HepG2 (cell line): Measurements from ENCODE around the gene NSD1. TPM values are rescaled to one million over a fixed set of nuclear protein-coding genes. Genes with fewer than 3 reads are reported as not detected.
A peak's percentile ranks its signal among the peaks of the same experiment; 100 is the strongest.

Source experiments
- DRAP1 ChIP-seq: IDR thresholded peaks from 2 replicates; pipeline ENCODE4 v1.6.1; 2016; ENCODE audit warnings: missing genetic modification reagents, missing compliant biosample characterization
- HDAC2 ChIP-seq: sonication (generic); formaldehyde crosslinking; IDR thresholded peaks from 2 replicates; pipeline ENCODE4 v1.4.0; 2020; ENCODE audit warnings: missing genetic modification reagents
- KAT7 ChIP-seq: IDR thresholded peaks from 2 replicates; pipeline ENCODE4 v1.6.1; 2018; ENCODE audit warnings: borderline replicate concordance, missing compliant biosample characterization
- PLSCR1 ChIP-seq: sonication (generic); formaldehyde crosslinking; IDR thresholded peaks from 2 replicates; pipeline ENCODE4 v1.5.0; 2020; ENCODE audit warnings: missing genetic modification reagents, mild to moderate bottlenecking, borderline replicate concordance
- SCMH1 ChIP-seq: sonication (generic); formaldehyde crosslinking; IDR thresholded peaks from 2 replicates; pipeline ENCODE4 v1.9.0; 2021; ENCODE audit warnings: missing genetic modification reagents, mild to moderate bottlenecking, borderline replicate concordance
- STAG1 ChIP-seq: sonication (generic); formaldehyde crosslinking; IDR thresholded peaks from 2 replicates; pipeline ENCODE4 v1.4.0; 2020; ENCODE audit warnings: missing genetic modification reagents
- XRCC5 ChIP-seq: fragments of 200-400 bp; formaldehyde crosslinking; optimal IDR thresholded peaks from 2 replicates; pipeline ENCODE3; 2017; ENCODE audit warnings: mild to moderate bottlenecking, low read length
- ZFP91 ChIP-seq: sonication (generic); formaldehyde crosslinking; IDR thresholded peaks from 2 replicates; pipeline ENCODE4 v1.9.0; 2022; ENCODE audit warnings: missing genetic modification reagents, mild to moderate bottlenecking, borderline replicate concordance
- ZNF615 ChIP-seq: sonication (generic); formaldehyde crosslinking; IDR thresholded peaks from 2 replicates; pipeline ENCODE4 v1.5.0; 2020; ENCODE audit warnings: mild to moderate bottlenecking, missing genetic modification reagents, borderline replicate concordance
- ZNF761 ChIP-seq: sonication (generic); formaldehyde crosslinking; conservative IDR thresholded peaks from 2 replicates; pipeline ENCODE4 v1.4.0; 2020; ENCODE audit warnings: mild to moderate bottlenecking, missing genetic modification reagents
- ZNF776 ChIP-seq: sonication (generic); formaldehyde crosslinking; IDR thresholded peaks from 2 replicates; pipeline ENCODE4 v1.4.0; 2020; ENCODE audit warnings: mild to moderate bottlenecking, missing genetic modification reagents
- ZNF83 ChIP-seq: sonication (generic); formaldehyde crosslinking; IDR thresholded peaks from 2 replicates; pipeline ENCODE4 v1.4.0; 2020; ENCODE audit warnings: missing genetic modification reagents, mild to moderate bottlenecking, borderline replicate concordance
- polyA plus RNA-seq, 8 experiments: library from polyadenylated mRNA; depleted of rRNA in 3 of 8; stranded (reverse) in 7 of 8; unstranded in 1 of 8; fragments of >200 nt; fragmentation: Illumina TruSeq in 4 of 8; extraction: Trizol in 4 of 8; gene quantifications; 2 replicates each; pipeline versions ENCODE4 v1.2.1 to v1.2.3, GENCODE V29; 2011 to 2016; ENCODE audit warnings: low read depth in 4 of 8, missing spikeins in 1 of 8, mixed read lengths in 1 of 8; ENCODE audit not compliant: insufficient read depth in 1 of 8
- total RNA-seq, 5 experiments: library from RNA; depleted of rRNA; stranded (reverse); fragments of >200 nt; fragmentation: Illumina TruSeq; extraction: Trizol; gene quantifications; 2 replicates each; pipeline ENCODE4 v1.2.3, GENCODE V29; 2016; ENCODE audit warnings: low read depth in 1 of 5
- TF ChIP-seq, protein P1 (sequence below): sonication (generic); IDR thresholded peaks from 2 replicates; pipeline ENCODE4 v1.6.1; 2016; ENCODE audit warnings: low read depth, borderline replicate concordance
- TF ChIP-seq, protein P2 (sequence below): sonication (generic); formaldehyde crosslinking; conservative IDR thresholded peaks from 2 replicates; pipeline ENCODE4 v1.8.0; 2022; ENCODE audit warnings: mild to moderate bottlenecking, moderate library complexity, missing genetic modification reagents
- TF ChIP-seq, protein P3 (sequence below): sonication (generic); formaldehyde crosslinking; IDR thresholded peaks from 2 replicates; pipeline ENCODE4 v1.5.1; 2020; ENCODE audit warnings: mild to moderate bottlenecking, moderate library complexity, missing genetic modification reagents
- TF ChIP-seq, protein P4 (sequence below): sonication (generic); formaldehyde crosslinking; IDR thresholded peaks from 2 replicates; pipeline ENCODE4 v1.4.0; 2020; ENCODE audit warnings: missing genetic modification reagents

The NSD1 gene
- total and polyA plus RNA-seq, 2 of the 13 experiments (the other 11 are each of a cell fraction or from before 2014, with no cell fraction given): 0.01 to 0.09 TPM

DNA sequence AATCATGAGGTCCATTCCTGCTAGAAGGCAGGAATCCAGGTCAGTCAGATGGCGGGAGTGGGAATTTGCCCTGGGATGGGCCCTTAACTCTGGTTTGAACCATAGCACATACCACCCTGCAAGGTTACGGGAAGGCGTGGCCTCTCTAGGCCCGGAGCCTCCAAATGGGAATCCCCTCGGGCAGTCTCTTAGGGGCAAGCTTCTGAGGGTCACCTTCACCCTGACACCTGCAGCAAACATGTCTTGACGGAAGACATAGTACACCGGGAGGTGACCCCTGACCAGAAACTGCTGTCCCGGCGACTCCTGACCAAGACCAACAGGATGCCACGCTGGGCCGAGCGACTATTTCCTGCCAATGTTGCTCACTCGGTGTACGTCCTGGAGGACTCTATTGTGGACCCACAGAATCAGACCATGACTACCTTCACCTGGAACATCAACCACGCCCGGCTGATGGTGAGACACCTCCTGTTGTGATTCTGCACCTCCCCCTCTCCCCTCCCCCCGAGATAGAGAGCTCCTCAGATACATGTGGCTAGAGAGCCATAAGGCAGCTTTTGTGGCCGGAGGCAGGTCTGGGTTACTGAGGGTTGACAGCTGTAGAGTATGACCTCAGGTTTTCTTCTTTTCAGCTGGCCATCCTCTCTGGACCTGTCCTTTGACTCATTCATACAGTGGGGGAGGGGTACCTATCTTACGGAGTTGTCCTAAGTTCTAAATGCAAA lies 171.0 kb downstream of the NSD1 start (continued):
- TF ChIP-seq ZNF761 (CRISPR knock-in tag): no peak
- TF ChIP-seq ZNF83 (CRISPR knock-in tag): no peak
- TF ChIP-seq, protein P1, sequence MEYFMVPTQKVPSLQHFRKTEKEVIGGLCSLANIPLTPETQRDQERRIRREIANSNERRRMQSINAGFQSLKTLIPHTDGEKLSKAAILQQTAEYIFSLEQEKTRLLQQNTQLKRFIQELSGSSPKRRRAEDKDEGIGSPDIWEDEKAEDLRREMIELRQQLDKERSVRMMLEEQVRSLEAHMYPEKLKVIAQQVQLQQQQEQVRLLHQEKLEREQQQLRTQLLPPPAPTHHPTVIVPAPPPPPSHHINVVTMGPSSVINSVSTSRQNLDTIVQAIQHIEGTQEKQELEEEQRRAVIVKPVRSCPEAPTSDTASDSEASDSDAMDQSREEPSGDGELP: peak; percentile 25; the same call in 1 of the 2 replicates
- TF ChIP-seq, protein P2, sequence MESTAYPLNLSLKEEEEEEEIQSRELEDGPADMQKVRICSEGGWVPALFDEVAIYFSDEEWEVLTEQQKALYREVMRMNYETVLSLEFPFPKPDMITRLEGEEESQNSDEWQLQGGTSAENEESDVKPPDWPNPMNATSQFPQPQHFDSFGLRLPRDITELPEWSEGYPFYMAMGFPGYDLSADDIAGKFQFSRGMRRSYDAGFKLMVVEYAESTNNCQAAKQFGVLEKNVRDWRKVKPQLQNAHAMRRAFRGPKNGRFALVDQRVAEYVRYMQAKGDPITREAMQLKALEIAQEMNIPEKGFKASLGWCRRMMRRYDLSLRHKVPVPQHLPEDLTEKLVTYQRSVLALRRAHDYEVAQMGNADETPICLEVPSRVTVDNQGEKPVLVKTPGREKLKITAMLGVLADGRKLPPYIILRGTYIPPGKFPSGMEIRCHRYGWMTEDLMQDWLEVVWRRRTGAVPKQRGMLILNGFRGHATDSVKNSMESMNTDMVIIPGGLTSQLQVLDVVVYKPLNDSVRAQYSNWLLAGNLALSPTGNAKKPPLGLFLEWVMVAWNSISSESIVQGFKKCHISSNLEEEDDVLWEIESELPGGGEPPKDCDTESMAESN (CRISPR knock-in tag): no peak
- no peak for TF ChIP-seq KAT7
- TF ChIP-seq ZNF615: no peak
- TF ChIP-seq ZFP91 (CRISPR knock-in tag): no peak
- no peak for TF ChIP-seq PLSCR1 (CRISPR knock-in tag)
- TF ChIP-seq, protein P3, sequence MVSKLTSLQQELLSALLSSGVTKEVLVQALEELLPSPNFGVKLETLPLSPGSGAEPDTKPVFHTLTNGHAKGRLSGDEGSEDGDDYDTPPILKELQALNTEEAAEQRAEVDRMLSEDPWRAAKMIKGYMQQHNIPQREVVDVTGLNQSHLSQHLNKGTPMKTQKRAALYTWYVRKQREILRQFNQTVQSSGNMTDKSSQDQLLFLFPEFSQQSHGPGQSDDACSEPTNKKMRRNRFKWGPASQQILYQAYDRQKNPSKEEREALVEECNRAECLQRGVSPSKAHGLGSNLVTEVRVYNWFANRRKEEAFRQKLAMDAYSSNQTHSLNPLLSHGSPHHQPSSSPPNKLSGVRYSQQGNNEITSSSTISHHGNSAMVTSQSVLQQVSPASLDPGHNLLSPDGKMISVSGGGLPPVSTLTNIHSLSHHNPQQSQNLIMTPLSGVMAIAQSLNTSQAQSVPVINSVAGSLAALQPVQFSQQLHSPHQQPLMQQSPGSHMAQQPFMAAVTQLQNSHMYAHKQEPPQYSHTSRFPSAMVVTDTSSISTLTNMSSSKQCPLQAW (CRISPR knock-in tag): no peak
- no peak for TF ChIP-seq ZNF776
- TF ChIP-seq SCMH1 (CRISPR knock-in tag): no peak
- no peak for TF ChIP-seq STAG1 (CRISPR knock-in tag)
- TF ChIP-seq HDAC2 (CRISPR knock-in tag): no peak
- no peak for TF ChIP-seq DRAP1 (CRISPR knock-in tag)
- TF ChIP-seq, protein P4, sequence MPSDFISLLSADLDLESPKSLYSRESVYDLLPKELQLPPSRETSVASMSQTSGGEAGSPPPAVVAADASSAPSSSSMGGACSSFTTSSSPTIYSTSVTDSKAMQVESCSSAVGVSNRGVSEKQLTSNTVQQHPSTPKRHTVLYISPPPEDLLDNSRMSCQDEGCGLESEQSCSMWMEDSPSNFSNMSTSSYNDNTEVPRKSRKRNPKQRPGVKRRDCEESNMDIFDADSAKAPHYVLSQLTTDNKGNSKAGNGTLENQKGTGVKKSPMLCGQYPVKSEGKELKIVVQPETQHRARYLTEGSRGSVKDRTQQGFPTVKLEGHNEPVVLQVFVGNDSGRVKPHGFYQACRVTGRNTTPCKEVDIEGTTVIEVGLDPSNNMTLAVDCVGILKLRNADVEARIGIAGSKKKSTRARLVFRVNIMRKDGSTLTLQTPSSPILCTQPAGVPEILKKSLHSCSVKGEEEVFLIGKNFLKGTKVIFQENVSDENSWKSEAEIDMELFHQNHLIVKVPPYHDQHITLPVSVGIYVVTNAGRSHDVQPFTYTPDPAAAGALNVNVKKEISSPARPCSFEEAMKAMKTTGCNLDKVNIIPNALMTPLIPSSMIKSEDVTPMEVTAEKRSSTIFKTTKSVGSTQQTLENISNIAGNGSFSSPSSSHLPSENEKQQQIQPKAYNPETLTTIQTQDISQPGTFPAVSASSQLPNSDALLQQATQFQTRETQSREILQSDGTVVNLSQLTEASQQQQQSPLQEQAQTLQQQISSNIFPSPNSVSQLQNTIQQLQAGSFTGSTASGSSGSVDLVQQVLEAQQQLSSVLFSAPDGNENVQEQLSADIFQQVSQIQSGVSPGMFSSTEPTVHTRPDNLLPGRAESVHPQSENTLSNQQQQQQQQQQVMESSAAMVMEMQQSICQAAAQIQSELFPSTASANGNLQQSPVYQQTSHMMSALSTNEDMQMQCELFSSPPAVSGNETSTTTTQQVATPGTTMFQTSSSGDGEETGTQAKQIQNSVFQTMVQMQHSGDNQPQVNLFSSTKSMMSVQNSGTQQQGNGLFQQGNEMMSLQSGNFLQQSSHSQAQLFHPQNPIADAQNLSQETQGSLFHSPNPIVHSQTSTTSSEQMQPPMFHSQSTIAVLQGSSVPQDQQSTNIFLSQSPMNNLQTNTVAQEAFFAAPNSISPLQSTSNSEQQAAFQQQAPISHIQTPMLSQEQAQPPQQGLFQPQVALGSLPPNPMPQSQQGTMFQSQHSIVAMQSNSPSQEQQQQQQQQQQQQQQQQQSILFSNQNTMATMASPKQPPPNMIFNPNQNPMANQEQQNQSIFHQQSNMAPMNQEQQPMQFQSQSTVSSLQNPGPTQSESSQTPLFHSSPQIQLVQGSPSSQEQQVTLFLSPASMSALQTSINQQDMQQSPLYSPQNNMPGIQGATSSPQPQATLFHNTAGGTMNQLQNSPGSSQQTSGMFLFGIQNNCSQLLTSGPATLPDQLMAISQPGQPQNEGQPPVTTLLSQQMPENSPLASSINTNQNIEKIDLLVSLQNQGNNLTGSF (CRISPR knock-in tag): no peak
- TF ChIP-seq XRCC5: no peak
